Fibroblast of upper back skin (primary cell): ENCODE measurements around the gene SCN10A.

Source experiments
- DNase-seq: peaks from one replicate; pipeline ENCODE4 v3.0.0-alpha.2; 2013

SCN10A gene

GRCh38 chr3:38649500-38650247, 166.3 kb downstream of the SCN10A start, which contains the start of gene SCN5A:
Gene SCN5A, minus strand, starts transcription at chr3:38649687. Its CDS starts 16,380 bp downstream, at chr3:38633307.
- peak; percentile 11 for DNase-seq

DNA sequence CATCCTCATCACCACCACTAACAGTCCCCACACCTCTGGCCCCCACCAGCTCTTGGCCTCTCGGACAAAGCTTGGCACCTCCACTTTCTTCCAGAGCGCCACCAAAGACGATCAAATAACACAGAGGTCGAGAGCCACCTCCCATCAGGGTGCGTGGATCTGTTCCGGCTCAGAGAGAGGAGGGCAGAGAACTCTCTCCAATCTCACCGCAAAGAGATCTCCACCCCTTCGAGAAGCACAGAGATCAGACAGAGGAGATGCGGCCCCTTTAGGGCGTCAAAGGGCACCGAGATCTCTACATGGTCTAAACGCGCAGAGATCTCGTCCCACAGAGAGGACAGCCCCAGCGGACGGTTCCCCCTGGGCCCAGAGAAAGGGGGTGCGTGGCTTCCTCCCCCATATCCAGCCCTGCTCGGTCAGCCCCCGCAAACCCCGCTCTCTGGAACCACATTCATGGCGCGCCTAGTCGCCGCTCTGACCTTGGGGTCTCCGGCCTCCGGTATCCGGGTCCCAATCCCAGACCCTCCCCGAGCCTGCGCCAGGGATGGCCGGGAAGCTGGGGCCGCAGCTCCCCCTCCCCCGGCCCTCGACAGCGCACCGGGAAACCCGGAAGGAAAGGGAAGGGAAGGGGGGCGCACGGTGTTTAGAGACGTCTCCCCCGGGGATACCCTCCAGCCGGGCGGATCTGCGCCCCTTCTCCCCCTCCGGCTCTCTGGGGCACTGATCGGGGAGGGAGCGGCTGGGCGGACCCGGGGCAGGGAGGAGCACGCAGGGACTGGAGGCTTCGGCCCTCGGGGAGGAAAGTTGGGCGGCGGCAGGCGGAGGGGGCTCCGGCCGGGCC, 167.1 kb downstream of the SCN10A start:
- no peak for DNase-seq

DNA sequence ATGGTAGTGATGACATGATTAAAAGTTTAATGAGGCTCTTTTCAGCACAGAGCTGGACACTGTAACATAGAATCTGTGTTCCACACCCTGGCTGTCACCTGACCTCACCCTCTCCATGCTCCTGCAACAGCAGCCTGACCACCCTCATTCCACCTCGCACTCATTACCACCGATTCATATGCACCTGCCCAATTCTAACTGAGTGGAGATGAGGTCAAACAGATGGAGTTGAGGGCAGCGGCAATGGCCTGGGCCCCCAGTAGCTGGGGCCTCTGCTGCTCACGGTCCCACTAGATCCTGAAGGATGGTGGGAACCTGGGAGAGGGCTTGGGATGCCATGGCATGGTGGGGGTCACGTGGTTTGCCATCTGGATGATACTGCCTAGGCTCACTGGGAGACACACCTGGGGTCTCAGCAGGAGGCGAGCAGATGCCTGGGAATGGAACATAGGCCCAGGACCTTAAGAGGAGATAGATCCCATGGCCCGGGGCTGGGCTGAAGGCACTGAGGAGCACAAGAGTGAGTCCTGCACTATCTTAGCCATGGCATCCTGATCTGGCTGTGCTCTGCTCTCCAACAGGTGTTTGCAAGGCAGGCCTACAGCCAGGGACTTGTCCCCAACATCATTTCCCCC, 167.9 kb downstream of the SCN10A start:
- no peak for DNase-seq

DNA sequence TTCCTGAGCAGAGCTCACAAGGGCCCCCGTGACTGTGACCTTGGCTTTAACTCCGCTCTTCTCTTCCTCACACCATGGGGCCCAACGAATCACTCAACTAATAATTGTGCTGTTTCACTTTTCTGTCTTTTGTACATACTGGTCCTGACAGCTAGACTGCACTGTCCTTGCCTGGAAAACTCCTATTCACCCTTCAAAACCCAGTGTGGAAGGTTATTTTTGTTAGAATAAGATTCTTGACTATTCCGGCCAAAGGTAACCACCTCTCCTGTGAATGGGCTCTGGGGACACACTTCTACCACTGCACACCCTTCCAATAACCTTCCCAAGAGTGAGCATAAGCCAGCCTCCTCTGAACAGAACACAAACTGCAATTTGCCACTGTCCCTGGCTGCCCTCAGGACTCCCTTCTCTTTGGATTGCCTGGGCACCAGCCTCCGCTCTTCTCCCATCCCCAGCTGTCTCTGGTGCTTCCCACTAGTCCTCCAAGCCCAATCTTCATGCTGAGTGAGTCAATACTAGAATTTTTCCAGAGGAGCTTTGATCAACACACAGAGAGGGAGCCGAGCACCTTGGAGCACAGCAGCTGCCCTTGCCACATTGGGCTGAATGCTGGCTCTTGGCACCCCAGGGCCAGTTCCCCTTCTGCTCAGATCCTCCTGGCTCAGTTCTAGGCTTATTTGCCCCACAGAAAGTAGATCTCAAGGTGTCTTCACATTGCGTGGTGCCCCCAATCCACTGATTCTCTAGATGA, 168.6 kb downstream of the SCN10A start:
- DNase-seq = no peak
